EL (cell line): ENCODE results near the gene KCND3.
A peak's percentile ranks its signal among the peaks of the same experiment; 100 is the strongest.

ENCODE experiments used
- DNase-seq: peaks from one replicate; pipeline ENCODE4 v3.0.0-alpha.2; 2016

The KCND3 gene

GRCh38 chr1:111956155-111956771, 33.2 kb downstream of the KCND3 start:
- no peak for DNase-seq

- no peak for DNase-seq
Observed at GRCh38 chr1:111955755-111956154, 33.7 kb downstream of the KCND3 start.

GRCh38 chr1:111953797-111954196, 35.7 kb downstream of the KCND3 start:
- no peak for DNase-seq

GRCh38 chr1:111952125-111952657, 37.3 kb downstream of the KCND3 start:
- DNase-seq = peak; percentile 3

- no peak for DNase-seq
Observed at GRCh38 chr1:111948209-111949171, 41.0 kb downstream of the KCND3 start.

- DNase-seq = no peak
Observed at GRCh38 chr1:111943846-111944749, 45.4 kb downstream of the KCND3 start.

GRCh38 chr1:111943066-111943465, 46.4 kb downstream of the KCND3 start:
- DNase-seq = no peak

GRCh38 chr1:111938536-111938935, 50.9 kb downstream of the KCND3 start:
- DNase-seq = no peak

GRCh38 chr1:111938123-111938522, 51.3 kb downstream of the KCND3 start:
- DNase-seq = no peak

GRCh38 chr1:111937147-111937725, 52.2 kb downstream of the KCND3 start:
- DNase-seq = no peak

GRCh38 chr1:111934106-111934852, 55.2 kb downstream of the KCND3 start:
- DNase-seq = no peak

GRCh38 chr1:111930356-111930755, 59.1 kb downstream of the KCND3 start:
- DNase-seq = no peak

- DNase-seq = no peak
Observed at GRCh38 chr1:111928531-111928930, 60.9 kb downstream of the KCND3 start.

- DNase-seq = no peak
Observed at GRCh38 chr1:111927652-111928051, 61.8 kb downstream of the KCND3 start.

- DNase-seq = no peak
Observed at GRCh38 chr1:111924786-111925185, 64.7 kb downstream of the KCND3 start.

- DNase-seq = no peak
Observed at GRCh38 chr1:111923766-111924165, 65.7 kb downstream of the KCND3 start.

GRCh38 chr1:111921948-111922347, 67.5 kb downstream of the KCND3 start:
- no peak for DNase-seq

- no peak for DNase-seq
Observed at GRCh38 chr1:111920221-111921024, 69.0 kb downstream of the KCND3 start.

GRCh38 chr1:111911776-111912515, 77.5 kb downstream of the KCND3 start:
- DNase-seq = no peak

GRCh38 chr1:111911061-111911460, 78.4 kb downstream of the KCND3 start:
- no peak for DNase-seq
